K562 (cell line): Measurements from ENCODE around the gene TSC22D1. TPM values are rescaled to one million over a fixed set of nuclear protein-coding genes. Genes with fewer than 3 reads are reported as not detected.

ENCODE experiments used
- ATAC-seq: fragments of 200-7000 bp; cut with Tn5 transposase; 3 replicates; pipeline ENCODE4 v1.9.1; 2020; ENCODE audit warnings: moderate library complexity
- BruUV-seq: library from RNA; stranded (reverse); fragments of 400-500 nt; replicated peaks from 2 replicates; lab custom pipeline; 2021; lab: Mats Ljungman, UMichigan
- CTCF ChIA-PET: fragments of 300-600 bp; formaldehyde crosslinking; extraction: SDS; loops from one replicate; lab custom pipeline; 2021; ENCODE audit warnings: low intra/inter-chr PET ratio; lab: Yijun Ruan, JAX
- POLR2A ChIA-PET: fragments of 300-600, 350-650 bp; sonication (Branson Sonifier 250); formaldehyde crosslinking; extraction: SDS; loops from one replicate; lab custom pipeline; 2021; ENCODE audit warnings: antibody characterized with exemption, inconsistent platforms; lab: Yijun Ruan, JAX
- DNase-seq, 4 experiments: peaks; one replicate each; pipeline versions ENCODE4 v3.0.0 to v3.0.0-alpha.2; 2011 to 2018; ENCODE audit warnings: low spot score in 3 of 4, mixed read lengths in 3 of 4; ENCODE audit errors: extremely low read depth in 1 of 4
- FAIRE-seq: peaks from 2 replicates; lab custom pipeline; 2011; peaks lifted over from hg19 to GRCh38; lab: Jason Lieb, UNC
- H2AFZ ChIP-seq: 2 replicates; pipeline ENCODE4 v1.6.0; 2011; ENCODE audit warnings: low read depth, low read length, control low read depth, inconsistent platforms
- H3K27ac ChIP-seq: fragments of 200-600 bp; 3 replicates; pipeline ENCODE4 v1.8.0; 2011; ENCODE audit warnings: low read depth, mild to moderate bottlenecking, control low read depth, inconsistent platforms, low read length, moderate library complexity, mixed read lengths; ENCODE audit errors: extremely low read depth
- H3K27me3 ChIP-seq, 2 experiments: fragments of 300-600 bp in 1 of 2; 2 replicates in 1 of 2; 3 replicates in 1 of 2; pipeline versions ENCODE4 v1.6.0 to v1.8.0; 2011; ENCODE audit warnings: inconsistent platforms in 2 of 2, low read length in 2 of 2, mild to moderate bottlenecking in 1 of 2, mixed read lengths in 1 of 2, moderate library complexity in 1 of 2; ENCODE audit not compliant: control insufficient read depth in 2 of 2, insufficient read depth in 2 of 2
- H3K36me3 ChIP-seq: fragments of 300-600 bp; 3 replicates; pipeline ENCODE4 v1.8.0; 2011; ENCODE audit warnings: mild to moderate bottlenecking, low read length, inconsistent platforms; ENCODE audit not compliant: control insufficient read depth, insufficient read depth
- H3K4me1 ChIP-seq, 2 experiments: fragments of 200-600 bp in 1 of 2; replicated peaks in 1 of 2; 2 replicates in 1 of 2; 3 replicates in 1 of 2; pipeline versions ENCODE4 v1.5.1 to v1.8.0; 2011; ENCODE audit warnings: inconsistent platforms in 2 of 2, low read length in 2 of 2, mild to moderate bottlenecking in 1 of 2, mixed read lengths in 1 of 2, moderate library complexity in 1 of 2; ENCODE audit not compliant: control insufficient read depth in 2 of 2, insufficient read depth in 2 of 2
- H3K4me2 ChIP-seq: 2 replicates; pipeline ENCODE4 v1.6.1; 2011; ENCODE audit warnings: low read length, control low read depth, inconsistent platforms, mixed read lengths; ENCODE audit not compliant: insufficient read depth
- H3K4me3 ChIP-seq: fragments of 200-600 bp; sonication (generic), shearing (Covaris generic); 2 replicates; pipeline ENCODE4 v1.5.1; 2016; ENCODE audit warnings: control low read depth, inconsistent platforms
- H3K79me2 ChIP-seq: fragments of 200-600 bp; 3 replicates; pipeline ENCODE4 v1.8.0; 2011; ENCODE audit warnings: low read length, inconsistent platforms; ENCODE audit not compliant: control insufficient read depth, insufficient read depth
- H3K9ac ChIP-seq, 2 experiments: 2 replicates each; pipeline versions ENCODE4 v1.6.0 to v1.6.1; 2011; ENCODE audit warnings: low read depth in 2 of 2, low read length in 2 of 2, control low read depth in 1 of 2, inconsistent platforms in 1 of 2, mild to moderate bottlenecking in 1 of 2, mixed read lengths in 1 of 2; ENCODE audit not compliant: insufficient read depth in 1 of 2
- H3K9me1 ChIP-seq: one replicate; pipeline ENCODE4 v1.6.0; 2011; ENCODE audit warnings: inconsistent platforms, mild to moderate bottlenecking, low read length, moderate library complexity; ENCODE audit not compliant: control insufficient read depth, insufficient read depth
- H3K9me3 ChIP-seq: replicated peaks from 2 replicates; pipeline ENCODE4 v1.5.1; 2011; ENCODE audit warnings: low read depth, low read length, inconsistent platforms; ENCODE audit not compliant: control insufficient read depth, insufficient read depth
- H4K20me1 ChIP-seq: replicated peaks from 2 replicates; pipeline ENCODE4 v1.6.1; 2011; ENCODE audit warnings: low read length, inconsistent platforms, mixed read lengths; ENCODE audit not compliant: control insufficient read depth, insufficient read depth
- ADNP ChIP-seq: fragments of 200-800 bp; sonication (Bioruptor generic); IDR thresholded peaks from 2 replicates; pipeline ENCODE4 v1.6.1; 2016; ENCODE audit warnings: missing genetic modification characterization, missing compliant biosample characterization
- DIDO1 ChIP-seq: fragments of 450-650 bp; IDR thresholded peaks from 2 replicates; pipeline ENCODE4 v1.6.1; 2016; ENCODE audit warnings: low read depth, missing biosample characterization, missing genetic modification characterization
- HDAC8 ChIP-seq: fragments of 450-650 bp; IDR thresholded peaks from 2 replicates; pipeline ENCODE4 v1.6.1; 2016; ENCODE audit warnings: mild to moderate bottlenecking, missing genetic modification characterization, moderate library complexity, missing compliant biosample characterization
- LEF1 ChIP-seq: fragments of 450-650 bp; IDR thresholded peaks from 2 replicates; pipeline ENCODE4 v1.6.1; 2016; ENCODE audit warnings: mild to moderate bottlenecking
- MNT ChIP-seq, 2 experiments: fragments of 450-650 bp; conservative IDR thresholded peaks; 2 replicates each; pipeline ENCODE4 v1.6.1; 2017; ENCODE audit warnings: mild to moderate bottlenecking in 2 of 2, moderate library complexity in 2 of 2
- MTA1 ChIP-seq: fragments of 450-650 bp; IDR thresholded peaks from 2 replicates; pipeline ENCODE4 v1.6.1; 2017; ENCODE audit warnings: borderline replicate concordance
- TAF1 ChIP-seq: IDR thresholded peaks from 2 replicates; pipeline ENCODE4 v1.6.1; 2011; ENCODE audit warnings: mild to moderate bottlenecking, low read length, moderate library complexity; ENCODE audit not compliant: insufficient read depth, control insufficient read depth, severe bottlenecking; ENCODE audit errors: extremely low read depth
- THAP7 ChIP-seq: fragments of 250-450 bp; sonication (Bioruptor Pico); IDR thresholded peaks from 2 replicates; pipeline ENCODE4 v1.5.0; 2021
- WGBS: fragments of 100-300 bp; shearing (Covaris generic); methylation state at CpG from one replicate; pipeline ENCODE4 v1.1.6; 2016; ENCODE audit warnings: low coverage, mixed read lengths; ENCODE audit not compliant: insufficient coverage; ENCODE audit errors: missing lambda C conversion rate; 5-methylcytosine and 5-hydroxymethylcytosine counted together
- in situ Hi-C: fragments of 300-500 bp; cut with MboI; formaldehyde crosslinking; loops from 4 replicates; pipeline ENCODE4 v1.15.0; 2018; ENCODE audit warnings: inconsistent platforms, mixed read lengths
- intact Hi-C: fragments of 100-400 bp; cut with micrococcal nuclease; formaldehyde crosslinking; loops from 2 replicates; pipeline ENCODE4 v1.14.2; 2022
- polyA plus RNA-seq, 8 experiments: library from polyadenylated mRNA; depleted of rRNA in 4 of 8; stranded (reverse) in 5 of 8; unstranded in 3 of 8; fragments of >200 nt; fragmentation: Nextera tagmentation in 2 of 8; fragmentation: Illumina TruSeq in 1 of 8; extraction: Ambion mirVana in 2 of 8; extraction: Trizol in 1 of 8; gene quantifications; 2 replicates each; pipeline versions ENCODE4 v1.2.1 to v1.2.3, GENCODE V29; 2011 to 2014; ENCODE audit warnings: inconsistent platforms in 1 of 8, missing spikeins in 1 of 8
- total RNA-seq, 7 experiments: library from RNA; depleted of rRNA in 6 of 7; stranded (reverse); fragments of >200 nt in 6 of 7; fragmentation: Illumina TruSeq in 2 of 7; extraction: Trizol in 2 of 7; gene quantifications; 2 replicates each; pipeline versions ENCODE4 v1.2.1 to v1.2.3, GENCODE V29; 2011 to 2021; ENCODE audit warnings: low replicate concordance in 1 of 7

Gene TSC22D1
- total and polyA plus RNA-seq, 9 of the 15 experiments (the other 6 are each of a cell fraction or from before 2014, with no cell fraction given): 2.6 to 19.8 (median 8.4) TPM

- BruUV-seq: no TSS peak
- intact Hi-C loops: no loop called here
- ChIA-PET POLR2A (no interaction called here), CTCF (no interaction called here)
- Histone ChIP-seq H3K27me3 (no peaks in the 10 kb centered on the region), H3K9me1 (no peaks in the 10 kb centered on the region), H3K9me3 (no peaks in the 10 kb centered on the region), H3K4me2 (no peak overlapping the region), H2AFZ (peak overlapping the region; percentile 32; the same call in 1 of the 2 replicates), H3K4me3 (no peak overlapping the region), H3K9ac (no peak overlapping the region), H4K20me1 (no peaks in the 10 kb centered on the region), H3K4me1 (peaks cover 19 to 34% of the 10 kb centered on the region in 2 experiments; a peak in 4 of 5 replicates), H3K79me2 (no peaks in the 10 kb centered on the region), H3K36me3 (no peaks in the 10 kb centered on the region), H3K27ac (no peak overlapping the region)
- 56% methylated on average over 3 of the region's 3 CpGs for WGBS
- in situ Hi-C loops: no loop called here
- ATAC-seq (no peak), FAIRE-seq (no peak), DNase-seq (no peak)
- TF ChIP-seq HDAC8 (tag) (no peak), MTA1 (no peak), LEF1 (no peak), DIDO1 (tag) (no peak), THAP7 (CRISPR knock-in tag) (no peak), TAF1 (no peak), ADNP (tag) (no peak), MNT (conservative IDR thresholded peaks at IDR 0.05) (no peak)
Observed at GRCh38 chr13:44399074-44399473, 177.1 kb downstream of the TSC22D1 start.
